ENCODE measurements around the gene STRN4. TPM values are rescaled to one million over a fixed set of nuclear protein-coding genes. Genes with fewer than 3 reads are reported as not detected.

The STRN4 gene
- total and polyA plus RNA-seq, 12 donors: 43.3 to 63.3 (median 50.3) TPM

DNA sequence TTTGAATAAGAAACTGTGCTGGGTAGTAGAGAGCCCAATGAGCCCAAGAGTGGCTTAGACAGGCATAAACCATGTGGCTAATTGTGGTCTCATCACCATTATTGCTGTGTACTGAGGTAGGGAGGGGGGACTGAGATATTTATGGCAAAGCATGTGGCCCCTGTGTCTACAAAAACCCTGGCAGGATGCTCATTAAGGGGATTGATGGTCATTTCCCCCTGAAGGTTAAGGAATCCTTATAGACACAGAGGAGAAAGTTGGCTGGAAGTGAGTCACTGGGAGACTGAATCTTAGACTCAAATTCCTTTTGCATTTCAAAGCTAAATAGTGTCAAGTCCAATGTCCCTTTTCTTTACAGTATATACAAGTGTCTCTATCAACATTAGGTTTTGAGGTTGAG lies 75.4 kb downstream of the STRN4 start:
- no peak for DNase-seq
- TF ChIP-seq, protein P1, sequence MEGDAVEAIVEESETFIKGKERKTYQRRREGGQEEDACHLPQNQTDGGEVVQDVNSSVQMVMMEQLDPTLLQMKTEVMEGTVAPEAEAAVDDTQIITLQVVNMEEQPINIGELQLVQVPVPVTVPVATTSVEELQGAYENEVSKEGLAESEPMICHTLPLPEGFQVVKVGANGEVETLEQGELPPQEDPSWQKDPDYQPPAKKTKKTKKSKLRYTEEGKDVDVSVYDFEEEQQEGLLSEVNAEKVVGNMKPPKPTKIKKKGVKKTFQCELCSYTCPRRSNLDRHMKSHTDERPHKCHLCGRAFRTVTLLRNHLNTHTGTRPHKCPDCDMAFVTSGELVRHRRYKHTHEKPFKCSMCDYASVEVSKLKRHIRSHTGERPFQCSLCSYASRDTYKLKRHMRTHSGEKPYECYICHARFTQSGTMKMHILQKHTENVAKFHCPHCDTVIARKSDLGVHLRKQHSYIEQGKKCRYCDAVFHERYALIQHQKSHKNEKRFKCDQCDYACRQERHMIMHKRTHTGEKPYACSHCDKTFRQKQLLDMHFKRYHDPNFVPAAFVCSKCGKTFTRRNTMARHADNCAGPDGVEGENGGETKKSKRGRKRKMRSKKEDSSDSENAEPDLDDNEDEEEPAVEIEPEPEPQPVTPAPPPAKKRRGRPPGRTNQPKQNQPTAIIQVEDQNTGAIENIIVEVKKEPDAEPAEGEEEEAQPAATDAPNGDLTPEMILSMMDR (IDR thresholded peaks at IDR 0.05): no peak
- Histone ChIP-seq H3K36me3 (peaks cover 0 to 36% (median 13%) of the 10 kb centered on the region in 9 donors), H3K4me1 (no peaks in the 10 kb centered on the region), H3K27me3 (no peaks in the 10 kb centered on the region), H3K9me3 (no peaks in the 10 kb centered on the region), H3K4me3 (no peak overlapping the region), H3K27ac (no peak overlapping the region)
- ATAC-seq: no peak
- intact Hi-C loops (cut with DNase I): no loop called here

Small RNA genes lying within 50 kb of the gene (microRNA-seq; reads per million reads assigned to microRNA genes)
- 1.8 to 2.0 reads per million in 2 donors for gene MIR320E

Other genes starting within 250 kb of the STRN4 start
- gene CALM3, start 145.1 kb downstream of the STRN4 start, total RNA-seq: 100 to 1,000 TPM; 214 to 488 (median 287) TPM
- gene CALM3, start 145.1 kb downstream of the STRN4 start, polyA plus RNA-seq: 100 to 1,000 TPM; 304 to 370 TPM
- 10 to 100 TPM in 1 of 10 donors, 1 to 10 TPM in 9; 1.4 to 13.7 (median 2.6) TPM for gene PTGIR, start 121.4 kb downstream of the STRN4 start, total RNA-seq
- gene PTGIR, start 121.4 kb downstream of the STRN4 start, polyA plus RNA-seq: 1 to 10 TPM; 5.5 to 8.5 TPM
- 1 to 10 TPM in 2 of 10 donors, not detected in 8; 1.9 to 5.9 TPM for gene GNG8, start 110.2 kb downstream of the STRN4 start, total RNA-seq
- gene GNG8, start 110.2 kb downstream of the STRN4 start, polyA plus RNA-seq: not detected
- 10 to 100 TPM in 7 of 10 donors, 1 to 10 TPM in 3; 6.9 to 29.3 (median 14.9) TPM for gene DACT3, start 85.3 kb downstream of the STRN4 start, total RNA-seq
- 1 to 10 TPM; 3.9 to 5.0 TPM for gene DACT3, start 85.3 kb downstream of the STRN4 start, polyA plus RNA-seq
- gene PRKD2, start 29.3 kb downstream of the STRN4 start, total RNA-seq: 10 to 100 TPM; 11.7 to 22.7 (median 12.4) TPM
- 10 to 100 TPM; 15.9 to 19.5 TPM for gene PRKD2, start 29.3 kb downstream of the STRN4 start, polyA plus RNA-seq
- gene FKRP, start 393 bp downstream of the STRN4 start, total RNA-seq: 10 to 100 TPM; 14.6 to 22.8 (median 19.7) TPM
- gene FKRP, start 393 bp downstream of the STRN4 start, polyA plus RNA-seq: 10 to 100 TPM; 13.0 to 20.3 TPM
- 10 to 100 TPM in 2 of 10 donors, 1 to 10 TPM in 8; 3.2 to 17.7 (median 5.3) TPM for gene SLC1A5, start 42.1 kb upstream of the STRN4 start, total RNA-seq
- 10 to 100 TPM in 1 of 2 donors, 1 to 10 TPM in 1; 6.3 to 30.5 TPM for gene SLC1A5, start 42.1 kb upstream of the STRN4 start, polyA plus RNA-seq
- gene AP2S1, start 104.4 kb upstream of the STRN4 start, total RNA-seq: 100 to 1,000 TPM in 2 of 10 donors, 10 to 100 TPM in 8; 68.7 to 123 (median 79.0) TPM
- gene AP2S1, start 104.4 kb upstream of the STRN4 start, polyA plus RNA-seq: 100 to 1,000 TPM in 1 of 2 donors, 10 to 100 TPM in 1; 96.9 to 192 TPM
- gene ARHGAP35, start 114.5 kb upstream of the STRN4 start, total RNA-seq: 10 to 100 TPM; 69.1 to 96.5 (median 74.0) TPM
- gene ARHGAP35, start 114.5 kb upstream of the STRN4 start, polyA plus RNA-seq: 10 to 100 TPM; 20.8 to 23.3 TPM